NB4 (cell line): ENCODE measurements around the gene SPON2.

Experiments
- DNase-seq: peaks from one replicate; pipeline ENCODE4 v3.0.0; 2010; ENCODE audit warnings: low read depth
- H3K4me3 ChIP-seq: one replicate; pipeline ENCODE4 v1.5.1; 2011; ENCODE audit warnings: mild to moderate bottlenecking, low read depth, low read length, moderate library complexity
- MYC ChIP-seq: IDR thresholded peaks from 2 replicates; pipeline ENCODE4 v1.6.1; 2011; ENCODE audit warnings: low read depth, low read length
- POLR2A ChIP-seq: IDR thresholded peaks from 2 replicates; pipeline ENCODE4 v1.6.1; 2011; ENCODE audit warnings: mild to moderate bottlenecking; ENCODE audit not compliant: insufficient read length; ENCODE audit errors: extremely low read depth
- TF ChIP-seq, protein P1 (sequence below): IDR thresholded peaks from 2 replicates; pipeline ENCODE4 v1.6.1; 2011; ENCODE audit warnings: low read depth, low read length
- TF ChIP-seq, protein P2 (sequence below): IDR thresholded peaks from one replicate; pipeline ENCODE4 v1.5.1; 2012; ENCODE audit warnings: low read depth, low read length

Gene SPON2

DNA sequence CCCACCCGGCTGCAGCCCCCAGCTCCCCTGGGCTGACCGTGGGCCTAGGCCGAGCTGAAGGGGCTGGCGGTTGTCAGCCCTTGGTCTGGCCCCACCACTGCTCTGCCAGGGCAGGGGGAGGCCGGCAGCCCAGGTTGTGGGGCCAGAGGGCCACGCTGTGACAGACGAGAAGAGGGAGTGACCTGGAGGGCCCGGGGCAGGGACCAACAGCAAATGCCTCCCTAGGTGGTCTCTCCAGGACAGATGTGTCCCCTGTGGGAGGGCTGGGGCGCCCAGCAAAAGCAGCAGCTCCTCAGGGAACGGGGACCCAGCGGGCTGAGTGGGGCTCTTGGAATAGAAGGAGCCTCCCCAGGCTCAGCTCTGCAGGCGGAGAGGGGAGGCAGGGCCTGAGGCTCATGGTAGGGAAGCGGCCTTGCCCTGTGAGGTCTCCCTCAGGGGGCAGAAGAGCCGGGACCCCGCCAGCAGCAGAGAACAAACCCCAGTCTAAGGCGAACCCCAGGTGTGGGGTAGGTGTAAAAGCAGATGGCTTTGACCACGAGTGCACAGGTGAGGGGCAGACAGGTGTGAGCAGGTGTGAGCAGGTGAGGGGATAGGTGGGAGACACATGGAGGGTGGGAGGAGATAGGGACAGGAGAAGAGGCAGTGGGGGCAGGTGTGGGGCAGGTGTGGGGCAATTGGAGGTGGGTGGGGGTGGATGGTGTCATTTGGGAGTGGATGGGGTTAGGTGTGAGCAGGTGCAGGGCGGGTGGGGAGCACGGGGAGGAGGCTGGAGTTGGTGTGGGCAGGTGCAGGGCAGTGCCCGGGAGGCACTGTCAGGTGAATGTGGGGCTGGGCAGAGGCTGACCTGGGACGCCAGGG is 34.1 kb upstream of the SPON2 start:
- TF ChIP-seq, protein P1, sequence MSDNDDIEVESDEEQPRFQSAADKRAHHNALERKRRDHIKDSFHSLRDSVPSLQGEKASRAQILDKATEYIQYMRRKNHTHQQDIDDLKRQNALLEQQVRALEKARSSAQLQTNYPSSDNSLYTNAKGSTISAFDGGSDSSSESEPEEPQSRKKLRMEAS: no peak
- TF ChIP-seq POLR2A (no peak), MYC (no peak)
- TF ChIP-seq, protein P2, sequence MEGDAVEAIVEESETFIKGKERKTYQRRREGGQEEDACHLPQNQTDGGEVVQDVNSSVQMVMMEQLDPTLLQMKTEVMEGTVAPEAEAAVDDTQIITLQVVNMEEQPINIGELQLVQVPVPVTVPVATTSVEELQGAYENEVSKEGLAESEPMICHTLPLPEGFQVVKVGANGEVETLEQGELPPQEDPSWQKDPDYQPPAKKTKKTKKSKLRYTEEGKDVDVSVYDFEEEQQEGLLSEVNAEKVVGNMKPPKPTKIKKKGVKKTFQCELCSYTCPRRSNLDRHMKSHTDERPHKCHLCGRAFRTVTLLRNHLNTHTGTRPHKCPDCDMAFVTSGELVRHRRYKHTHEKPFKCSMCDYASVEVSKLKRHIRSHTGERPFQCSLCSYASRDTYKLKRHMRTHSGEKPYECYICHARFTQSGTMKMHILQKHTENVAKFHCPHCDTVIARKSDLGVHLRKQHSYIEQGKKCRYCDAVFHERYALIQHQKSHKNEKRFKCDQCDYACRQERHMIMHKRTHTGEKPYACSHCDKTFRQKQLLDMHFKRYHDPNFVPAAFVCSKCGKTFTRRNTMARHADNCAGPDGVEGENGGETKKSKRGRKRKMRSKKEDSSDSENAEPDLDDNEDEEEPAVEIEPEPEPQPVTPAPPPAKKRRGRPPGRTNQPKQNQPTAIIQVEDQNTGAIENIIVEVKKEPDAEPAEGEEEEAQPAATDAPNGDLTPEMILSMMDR: no peak
- no peak overlapping the region for H3K4me3 ChIP-seq
- no peak for DNase-seq

DNA sequence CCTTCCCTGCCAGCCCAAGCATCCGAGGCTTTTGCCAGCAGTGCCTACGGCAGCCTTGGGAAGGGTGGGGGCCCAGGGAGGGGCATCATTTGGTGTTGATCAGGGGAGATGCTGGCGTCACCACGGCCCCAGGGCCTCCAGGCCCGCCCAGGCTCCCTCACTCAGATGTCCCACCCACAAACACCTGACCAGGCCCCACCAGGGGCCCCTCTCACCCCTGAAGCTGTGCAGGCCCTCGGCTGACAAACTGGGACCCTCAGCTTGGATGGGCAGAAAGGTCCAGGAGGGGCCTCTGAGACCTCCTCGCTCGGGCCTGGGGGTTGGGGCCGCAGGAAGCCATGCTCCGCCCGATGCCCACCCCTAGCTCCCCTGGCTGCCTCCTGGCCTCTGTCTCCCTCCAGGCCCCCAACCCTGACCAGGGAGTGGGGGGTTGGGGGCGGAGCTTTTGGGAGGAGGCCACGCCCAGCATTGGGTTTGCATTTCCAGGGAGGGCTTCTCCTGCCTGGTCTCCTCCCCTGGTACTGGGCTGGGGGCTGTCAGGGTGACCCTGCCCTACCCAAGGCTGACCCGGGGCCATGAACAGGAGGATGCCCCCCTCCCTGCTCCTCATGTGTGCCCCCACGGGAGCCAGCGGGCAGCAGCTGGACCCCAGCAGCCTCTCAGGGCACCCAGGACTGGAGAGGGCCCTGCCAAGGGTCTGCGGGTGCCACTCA is 33.4 kb upstream of the SPON2 start:
- no peak overlapping the region for H3K4me3 ChIP-seq
- no peak for DNase-seq
- TF ChIP-seq, protein P2: no peak
- TF ChIP-seq POLR2A (no peak), MYC (no peak)
- TF ChIP-seq, protein P1: no peak

DNA sequence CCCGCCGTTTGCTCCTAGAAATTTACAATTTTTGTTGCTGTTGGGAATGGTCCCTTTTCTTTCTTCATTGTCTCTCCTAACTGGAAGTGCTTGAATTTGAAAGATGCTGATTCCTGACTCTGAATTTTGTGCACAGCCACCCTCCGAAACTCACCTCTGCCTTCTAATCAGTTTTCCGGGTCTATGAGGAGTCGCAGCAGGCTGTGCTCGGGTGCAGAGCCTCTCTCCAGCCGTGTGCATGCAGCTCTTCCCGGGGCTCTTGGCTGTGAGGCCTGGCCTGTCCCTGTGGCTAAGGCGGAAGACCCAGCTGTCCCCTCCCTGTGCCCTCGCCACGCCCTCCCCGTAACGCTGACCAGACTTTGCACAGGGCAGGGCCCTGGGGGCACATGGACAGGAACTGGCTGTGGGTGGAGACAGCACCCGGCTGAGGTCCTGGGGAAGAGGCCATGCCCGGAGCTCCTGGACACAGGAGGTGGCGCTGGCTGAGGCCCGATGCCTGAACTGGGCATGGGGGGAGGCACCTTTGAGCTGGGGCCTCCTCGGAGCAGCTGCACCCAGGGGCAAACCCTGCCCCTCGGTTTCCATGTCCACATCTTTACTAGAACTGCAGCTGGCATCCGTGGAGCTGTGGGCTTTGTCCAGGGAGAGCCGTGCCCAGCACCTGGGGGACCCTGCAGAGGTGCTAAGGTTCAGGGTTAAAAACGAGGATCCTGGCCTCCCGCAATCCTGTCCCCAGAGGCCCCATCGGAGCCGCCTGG is 32.6 kb upstream of the SPON2 start:
- no peak overlapping the region for H3K4me3 ChIP-seq
- DNase-seq: no peak
- no peak for TF ChIP-seq POLR2A
- TF ChIP-seq MYC: no peak
- TF ChIP-seq, protein P1: no peak
- TF ChIP-seq, protein P2: no peak

DNA sequence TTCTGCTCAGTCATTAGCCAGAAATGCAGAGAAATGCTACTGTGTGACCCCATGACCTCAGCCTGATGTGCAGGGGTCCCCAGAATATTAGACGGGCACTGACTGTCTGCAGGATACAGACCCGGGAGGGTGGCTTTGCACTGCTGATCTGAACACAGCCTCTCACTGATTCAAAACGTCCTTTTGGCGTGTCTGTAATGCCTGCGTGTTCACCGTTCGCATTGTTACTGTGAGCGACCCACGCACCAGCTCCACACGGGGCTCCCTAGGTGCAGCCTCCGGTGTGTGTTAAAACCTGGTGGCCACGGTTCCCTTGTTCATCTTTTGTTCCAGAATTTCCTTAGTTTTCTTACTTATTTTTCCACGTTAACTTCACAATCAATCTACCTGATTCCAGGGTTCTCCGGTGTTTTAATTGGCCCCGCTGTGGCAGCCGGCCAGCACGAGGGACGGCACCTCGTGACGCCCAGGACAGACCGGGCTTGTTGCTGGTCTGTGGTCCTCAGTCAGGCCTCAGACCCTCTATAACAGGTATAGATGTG is 32.0 kb upstream of the SPON2 start:
- H3K4me3 ChIP-seq: no peak overlapping the region
- peak; percentile 3 for DNase-seq
- TF ChIP-seq POLR2A (no peak), MYC (no peak)
- TF ChIP-seq, protein P2: no peak
- TF ChIP-seq, protein P1: no peak

DNA sequence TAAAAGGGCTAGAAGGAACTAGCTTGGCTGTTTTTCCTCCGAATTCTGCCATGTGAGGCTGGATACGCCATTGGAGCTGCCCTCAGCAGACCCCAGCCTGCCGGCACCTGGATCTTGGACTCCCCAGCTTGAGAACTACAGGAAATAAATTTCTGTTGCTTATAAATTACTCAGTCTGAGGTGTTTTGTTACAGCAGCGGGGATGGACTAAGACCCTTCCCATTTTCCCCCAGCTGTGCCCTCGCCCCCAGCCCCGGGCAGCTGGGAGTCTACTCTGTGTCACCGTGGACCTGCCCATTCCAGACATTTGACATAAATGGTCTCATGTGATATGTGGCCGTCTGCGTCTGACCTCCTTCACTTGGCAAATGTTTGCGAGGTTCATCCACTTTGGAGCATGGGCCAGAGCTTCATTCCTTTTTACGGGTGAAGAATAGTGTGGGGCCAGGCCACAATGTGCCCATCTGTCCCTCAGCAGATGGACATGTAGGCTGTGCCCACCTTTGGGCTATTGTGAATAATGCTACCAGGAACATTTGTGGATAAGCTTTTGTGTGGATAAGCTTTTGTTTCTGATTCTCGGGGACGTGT is 30.7 kb upstream of the SPON2 start:
- DNase-seq: peak; percentile 4
- TF ChIP-seq POLR2A (no peak), MYC (peak; percentile 10; the same call in 1 of the 2 replicates)
- no peak overlapping the region for H3K4me3 ChIP-seq
